Measurements from ENCODE around the gene MTNR1B. TPM values are rescaled to one million over a fixed set of nuclear protein-coding genes. Genes with fewer than 3 reads are reported as not detected.

Gene MTNR1B
- total and polyA plus RNA-seq, 2 of the 13 experiments (the other 11 are each of a cell fraction or from before 2014, with no cell fraction given): not detected

DNA sequence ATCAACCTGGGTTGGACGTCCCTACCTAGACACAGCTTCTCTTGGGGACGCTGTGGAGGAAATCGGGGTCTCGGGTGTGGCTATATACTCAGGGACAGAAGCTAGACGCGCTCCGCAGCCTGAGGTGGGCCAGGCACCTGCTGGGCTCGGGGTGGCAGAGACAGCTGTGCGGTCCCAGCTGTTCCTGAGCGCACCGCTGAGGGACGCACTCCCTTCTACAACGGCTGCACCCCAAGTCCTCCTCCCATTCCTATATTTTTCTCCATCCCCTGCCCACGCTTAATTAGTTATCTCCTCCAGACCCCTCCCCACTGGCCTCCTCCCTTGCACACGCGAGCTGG lies 188 bp upstream of the MTNR1B start (continued):
- TF ChIP-seq BRCA1 (CRISPR knock-in tag; IDR thresholded peaks at IDR 0.05) (no peak), MXI1 (IDR thresholded peaks at IDR 0.05; ENCODE audit: borderline replicate concordance, low read depth, low read length) (no peak), TEAD2 (CRISPR knock-in tag; IDR thresholded peaks at IDR 0.05) (no peak)
- TF ChIP-seq, protein P1, sequence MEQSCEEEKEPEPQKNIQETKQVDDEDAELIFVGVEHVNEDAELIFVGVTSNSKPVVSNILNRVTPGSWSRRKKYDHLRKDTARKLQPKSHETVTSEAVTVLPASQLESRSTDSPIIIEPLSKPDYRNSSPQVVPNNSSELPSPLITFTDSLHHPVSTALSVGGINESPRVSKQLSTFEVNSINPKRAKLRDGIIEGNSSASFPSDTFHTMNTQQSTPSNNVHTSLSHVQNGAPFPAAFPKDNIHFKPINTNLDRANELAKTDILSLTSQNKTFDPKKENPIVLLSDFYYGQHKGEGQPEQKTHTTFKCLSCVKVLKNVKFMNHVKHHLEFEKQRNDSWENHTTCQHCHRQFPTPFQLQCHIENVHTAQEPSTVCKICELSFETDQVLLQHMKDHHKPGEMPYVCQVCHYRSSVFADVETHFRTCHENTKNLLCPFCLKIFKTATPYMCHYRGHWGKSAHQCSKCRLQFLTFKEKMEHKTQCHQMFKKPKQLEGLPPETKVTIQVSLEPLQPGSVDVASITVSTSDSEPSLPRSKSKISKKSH (CRISPR knock-in tag; IDR thresholded peaks at IDR 0.05; ENCODE audit: borderline replicate concordance): no peak

DNA sequence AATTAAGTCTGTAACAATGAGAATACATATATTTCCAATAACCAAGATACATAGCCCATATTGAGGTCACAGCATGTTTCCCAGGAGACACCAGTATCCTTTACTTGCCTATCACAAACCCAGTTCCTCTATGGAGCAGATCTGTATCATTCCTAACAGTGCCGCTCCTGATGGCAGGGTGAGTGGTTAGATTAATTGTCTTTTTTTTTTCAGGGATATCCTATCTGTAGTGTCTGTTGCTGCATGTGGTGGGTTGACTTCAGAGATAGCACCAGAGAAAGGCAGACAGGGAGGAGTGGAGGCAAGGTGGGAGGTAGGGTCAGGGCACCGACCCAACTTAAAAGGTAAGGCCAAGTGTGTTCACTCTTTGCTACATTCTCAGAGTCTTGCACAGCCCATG lies 2.8 kb downstream of the MTNR1B start:
- no peak for TF ChIP-seq IKZF1 (IDR thresholded peaks at IDR 0.05)
- TF ChIP-seq, protein P2, sequence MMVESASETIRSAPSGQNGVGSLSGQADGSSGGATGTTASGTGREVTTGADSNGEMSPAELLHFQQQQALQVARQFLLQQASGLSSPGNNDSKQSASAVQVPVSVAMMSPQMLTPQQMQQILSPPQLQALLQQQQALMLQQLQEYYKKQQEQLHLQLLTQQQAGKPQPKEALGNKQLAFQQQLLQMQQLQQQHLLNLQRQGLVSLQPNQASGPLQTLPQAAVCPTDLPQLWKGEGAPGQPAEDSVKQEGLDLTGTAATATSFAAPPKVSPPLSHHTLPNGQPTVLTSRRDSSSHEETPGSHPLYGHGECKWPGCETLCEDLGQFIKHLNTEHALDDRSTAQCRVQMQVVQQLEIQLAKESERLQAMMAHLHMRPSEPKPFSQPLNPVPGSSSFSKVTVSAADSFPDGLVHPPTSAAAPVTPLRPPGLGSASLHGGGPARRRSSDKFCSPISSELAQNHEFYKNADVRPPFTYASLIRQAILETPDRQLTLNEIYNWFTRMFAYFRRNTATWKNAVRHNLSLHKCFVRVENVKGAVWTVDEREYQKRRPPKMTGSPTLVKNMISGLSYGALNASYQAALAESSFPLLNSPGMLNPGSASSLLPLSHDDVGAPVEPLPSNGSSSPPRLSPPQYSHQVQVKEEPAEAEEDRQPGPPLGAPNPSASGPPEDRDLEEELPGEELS (CRISPR knock-in tag; IDR thresholded peaks at IDR 0.05): no peak
- TF ChIP-seq HIVEP1 (CRISPR knock-in tag; IDR thresholded peaks at IDR 0.05): no peak
- no peak for TF ChIP-seq DNMT1 (CRISPR knock-in tag; IDR thresholded peaks at IDR 0.05)
- no peak for TF ChIP-seq FOXO1 (CRISPR knock-in tag; IDR thresholded peaks at IDR 0.05)
- TF ChIP-seq, protein P3, sequence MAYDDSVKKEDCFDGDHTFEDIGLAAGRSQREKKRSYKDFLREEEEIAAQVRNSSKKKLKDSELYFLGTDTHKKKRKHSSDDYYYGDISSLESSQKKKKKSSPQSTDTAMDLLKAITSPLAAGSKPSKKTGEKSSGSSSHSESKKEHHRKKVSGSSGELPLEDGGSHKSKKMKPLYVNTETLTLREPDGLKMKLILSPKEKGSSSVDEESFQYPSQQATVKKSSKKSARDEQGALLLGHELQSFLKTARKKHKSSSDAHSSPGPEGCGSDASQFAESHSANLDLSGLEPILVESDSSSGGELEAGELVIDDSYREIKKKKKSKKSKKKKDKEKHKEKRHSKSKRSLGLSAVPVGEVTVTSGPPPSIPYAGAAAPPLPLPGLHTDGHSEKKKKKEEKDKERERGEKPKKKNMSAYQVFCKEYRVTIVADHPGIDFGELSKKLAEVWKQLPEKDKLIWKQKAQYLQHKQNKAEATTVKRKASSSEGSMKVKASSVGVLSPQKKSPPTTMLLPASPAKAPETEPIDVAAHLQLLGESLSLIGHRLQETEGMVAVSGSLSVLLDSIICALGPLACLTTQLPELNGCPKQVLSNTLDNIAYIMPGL (CRISPR knock-in tag; IDR thresholded peaks at IDR 0.05; ENCODE audit: borderline replicate concordance in 1 of 2, low read depth in 1 of 2): no peak
- TF ChIP-seq ZNF10 (CRISPR knock-in tag; IDR thresholded peaks at IDR 0.05; ENCODE audit: borderline replicate concordance, low read depth): no peak
- no peak for TF ChIP-seq SNRNP70 (IDR thresholded peaks at IDR 0.05; ENCODE audit: low read depth, low read length)
- no peak for TF ChIP-seq ZNF841 (CRISPR knock-in tag; IDR thresholded peaks at IDR 0.05; ENCODE audit: borderline replicate concordance)
- no peak for TF ChIP-seq ZBTB8A (CRISPR knock-in tag; IDR thresholded peaks at IDR 0.05; ENCODE audit: borderline replicate concordance, low read depth)
- TF ChIP-seq KDM5B (CRISPR knock-in tag; IDR thresholded peaks at IDR 0.05; ENCODE audit: borderline replicate concordance): no peak
- no TSS peak for BruUV-seq (replicated peaks)

More for the DNA sequence above, 2.8 kb downstream of the MTNR1B start:
- DNase-seq (ENCODE audit: low spot score): no peak
- H3K9me3 ChIP-seq (ENCODE audit: low read length): no peaks in the 10 kb centered on the region
- no peaks in the 10 kb centered on the region for H4K20me1 ChIP-seq (ENCODE audit: insufficient read depth, low read length)
- ChIA-PET CTCF (ENCODE audit: low intra/inter-chr PET ratio, low total read pairs) (no interaction called here), POLR2A (no interaction called here)
- H3K4me3 ChIP-seq (replicated peaks in 1 of 3; ENCODE audit: insufficient read depth in 1 of 3, low read depth in 2 of 3, low read length in 3 of 3): no peak overlapping the region
- no peak overlapping the region for H3K27ac ChIP-seq (ENCODE audit: extremely low read length, insufficient read depth, low read length)
- no peak overlapping the region for H3K9ac ChIP-seq (ENCODE audit: insufficient read depth, low read depth, low read length)
- no peaks in the 10 kb centered on the region for H3K79me2 ChIP-seq (ENCODE audit: insufficient read depth, low read length)
- WGBS (ENCODE audit: low lambda C conversion rate): 24% methylated on average over 2 of the region's 2 CpGs
- peaks cover 0 to 8% of the 10 kb centered on the region in 2 experiments; a peak in 1 of 5 replicates for H3K27me3 ChIP-seq (ENCODE audit: control insufficient read depth in 1 of 2, insufficient read depth in 2 of 2, low read length in 2 of 2)
- intact Hi-C loops (cut with micrococcal nuclease; ENCODE audit: unreplicated experiment): no loop called here
- in situ Hi-C loops (cut with HindIII; ENCODE audit: extremely low pct_ligation_motif_present, low pct_unique_long_range_greater_than_20kb): no loop called here
- H3K36me3 ChIP-seq (replicated peaks in 1 of 2; ENCODE audit: control insufficient read depth in 1 of 2, insufficient read depth in 2 of 2, low read length in 2 of 2): no peaks in the 10 kb centered on the region
- no peak for FAIRE-seq
- H2AFZ ChIP-seq (ENCODE audit: low read length): no peak overlapping the region
- no peak for ATAC-seq
- H3K4me1 ChIP-seq (ENCODE audit: insufficient read depth, low read length): peaks cover 13% of the 10 kb centered on the region
- no peak overlapping the region for H3K4me2 ChIP-seq (ENCODE audit: low read depth, low read length)
